HCT116 (cell line): ENCODE data around the gene HOXA2. TPM values are rescaled to one million over a fixed set of nuclear protein-coding genes. Genes with fewer than 3 reads are reported as not detected.

Experiments used
- ATAC-seq: fragments of 200-7000 bp; cut with Tn5 transposase; 2 replicates; pipeline ENCODE4 v1.9.1; 2020; ENCODE audit warnings: mild to moderate bottlenecking, moderate library complexity
- BruUV-seq: library from RNA; stranded (reverse); fragments of 400-500 nt; replicated peaks from 2 replicates; lab custom pipeline; 2021; lab: Mats Ljungman, UMichigan
- CTCF ChIA-PET: fragments of 300-600 bp; sonication (Branson Sonifier 250); formaldehyde crosslinking; loops from one replicate; lab custom pipeline; 2021; ENCODE audit warnings: antibody characterized with exemption; lab: Charles Lee
- POLR2A ChIA-PET: fragments of 300-600, 350-600 bp; sonication (Branson Sonifier 250); formaldehyde crosslinking; loops from one replicate; lab custom pipeline; 2021; ENCODE audit warnings: antibody characterized with exemption; lab: Charles Lee
- RAD21 ChIA-PET, 2 experiments: fragments of 300-600 bp; sonication (Branson Sonifier 250); formaldehyde crosslinking; loops; one replicate each; lab custom pipeline; 2023; ENCODE audit warnings: low total read pairs in 2 of 2; ENCODE audit not compliant: uncharacterized antibody in 2 of 2, unreplicated experiment in 2 of 2, low non-redundant PET in 1 of 2; lab: Charles Lee
- DNase-seq: peaks from one replicate; pipeline ENCODE4 v3.0.0-alpha.2; 2010; ENCODE audit warnings: low read depth, low spot score
- H2AFZ ChIP-seq: fragments of 200-600 bp; shearing (Covaris generic), sonication (generic); 2 replicates; pipeline ENCODE4 v1.6.1; 2017; ENCODE audit warnings: low read depth, mixed run types, mixed read lengths, antibody characterized with exemption, low read length; ENCODE audit not compliant: poor library complexity, severe bottlenecking
- H3K27ac ChIP-seq: 2 replicates; pipeline ENCODE4 v1.5.1; 2012; ENCODE audit warnings: low read depth, low read length
- H3K27me3 ChIP-seq: fragments of 200-600 bp; sonication (generic); 2 replicates; pipeline ENCODE4 v1.6.1; 2016; ENCODE audit warnings: mixed run types, low read length, mixed read lengths; ENCODE audit not compliant: insufficient read depth
- H3K36me3 ChIP-seq, 2 experiments: fragments of 200-500 bp in 1 of 2; fragments of 200-600 bp in 1 of 2; sonication (Bioruptor generic) in 1 of 2; sonication (generic) in 1 of 2; 2 replicates each; pipeline versions ENCODE4 v1.5.1 to v1.6.1; 2014 to 2016; ENCODE audit warnings: low read length in 2 of 2, inconsistent platforms in 1 of 2, mixed read lengths in 1 of 2, mixed run types in 1 of 2; ENCODE audit not compliant: insufficient read depth in 2 of 2, control insufficient read depth in 1 of 2
- H3K4me1 ChIP-seq, 2 experiments: fragments of 200-600 bp in 1 of 2; sonication (generic) in 1 of 2; 2 replicates each; pipeline versions ENCODE4 v1.5.1 to v1.6.1; 2012 to 2017; ENCODE audit warnings: low read length in 2 of 2, inconsistent platforms in 1 of 2, mild to moderate bottlenecking in 1 of 2, mixed read lengths in 1 of 2, mixed run types in 1 of 2, moderate library complexity in 1 of 2; ENCODE audit not compliant: insufficient read depth in 2 of 2, control insufficient read depth in 1 of 2
- H3K4me2 ChIP-seq: fragments of 200-600 bp; sonication (generic); 2 replicates; pipeline ENCODE4 v1.6.1; 2017; ENCODE audit warnings: mixed run types, low read length, mixed read lengths
- H3K4me3 ChIP-seq, 2 experiments: fragments of 200-600 bp in 1 of 2; sonication (generic) in 1 of 2; replicated peaks in 1 of 2; 2 replicates each; pipeline ENCODE4 v1.5.1; 2011 to 2016; ENCODE audit warnings: low read length in 2 of 2, control low read depth in 1 of 2, low read depth in 1 of 2, mild to moderate bottlenecking in 1 of 2, mixed read lengths in 1 of 2, mixed run types in 1 of 2
- H3K79me2 ChIP-seq: fragments of 200-600 bp; sonication (generic); 2 replicates; pipeline ENCODE4 v1.6.1; 2017; ENCODE audit warnings: mild to moderate bottlenecking, mixed run types, low read length, moderate library complexity, mixed read lengths; ENCODE audit not compliant: insufficient read depth
- H3K9ac ChIP-seq: fragments of 200-600 bp; sonication (generic); 2 replicates; pipeline ENCODE4 v1.6.1; 2016; ENCODE audit warnings: low read length, mixed read lengths
- H3K9me2 ChIP-seq: fragments of 200-600 bp; sonication (generic), shearing (Covaris generic); 2 replicates; pipeline ENCODE4 v1.6.1; 2017; ENCODE audit warnings: mixed run types, mild to moderate bottlenecking, moderate library complexity; ENCODE audit not compliant: insufficient read depth
- H3K9me3 ChIP-seq, 2 experiments: fragments of 200-500 bp in 1 of 2; fragments of 200-600 bp in 1 of 2; sonication (Bioruptor generic) in 1 of 2; sonication (generic) in 1 of 2; 2 replicates each; pipeline ENCODE4 v1.6.1; 2014 to 2017; ENCODE audit warnings: low read length in 2 of 2, mixed read lengths in 2 of 2, inconsistent platforms in 1 of 2, low read depth in 1 of 2, mild to moderate bottlenecking in 1 of 2, mixed run types in 1 of 2, moderate library complexity in 1 of 2; ENCODE audit not compliant: control insufficient read depth in 1 of 2, insufficient read depth in 1 of 2
- H4K20me1 ChIP-seq: fragments of 200-600 bp; sonication (generic), shearing (Covaris generic); 2 replicates; pipeline ENCODE4 v1.6.1; 2017; ENCODE audit warnings: mixed run types, mild to moderate bottlenecking, moderate library complexity; ENCODE audit not compliant: insufficient read depth
- CEBPB ChIP-seq: IDR thresholded peaks from 2 replicates; pipeline ENCODE4 v1.6.1; 2012; ENCODE audit warnings: low read depth
- EZH2phosphoT487 ChIP-seq: fragments of 200-600 bp; IDR thresholded peaks from 2 replicates; pipeline ENCODE4 v1.6.1; 2018; ENCODE audit warnings: antibody characterized with exemption, borderline replicate concordance
- FOSL1 ChIP-seq: IDR thresholded peaks from 2 replicates; pipeline ENCODE4 v1.6.1; 2012; ENCODE audit warnings: low read depth
- POLR2A ChIP-seq: IDR thresholded peaks from 2 replicates; pipeline ENCODE4 v1.7.0; 2011; ENCODE audit warnings: borderline replicate concordance; ENCODE audit not compliant: insufficient read depth, insufficient read length; ENCODE audit errors: extremely low read depth
- POLR2AphosphoS5 ChIP-seq: IDR thresholded peaks from 2 replicates; pipeline ENCODE4 v1.6.1; 2011; ENCODE audit warnings: mild to moderate bottlenecking, low read depth, low read length, moderate library complexity
- RAD21 ChIP-seq: IDR thresholded peaks from 2 replicates; pipeline ENCODE4 v1.6.1; 2012; ENCODE audit warnings: low read depth, mild to moderate bottlenecking
- SIN3A ChIP-seq: IDR thresholded peaks from 2 replicates; pipeline ENCODE4 v1.6.1; 2012; ENCODE audit warnings: low read depth
- SRF ChIP-seq: IDR thresholded peaks from 2 replicates; pipeline ENCODE4 v1.6.1; 2012; ENCODE audit warnings: low read depth
- TCF7L2 ChIP-seq: IDR thresholded peaks from 2 replicates; pipeline ENCODE4 v1.7.0; 2011; ENCODE audit warnings: borderline replicate concordance, inconsistent platforms; ENCODE audit not compliant: insufficient read depth, insufficient read length; ENCODE audit errors: extremely low read depth
- YY1 ChIP-seq: IDR thresholded peaks from 2 replicates; pipeline ENCODE4 v1.6.1; 2011; ENCODE audit warnings: low read length, low read depth, moderate library complexity, mild to moderate bottlenecking; ENCODE audit not compliant: insufficient replicate concordance; ENCODE audit errors: extremely low read depth
- ZFX ChIP-seq: fragments of 450-650 bp; IDR thresholded peaks from 2 replicates; pipeline ENCODE4 v1.6.1; 2017
- intact Hi-C: fragments of 100-400 bp; cut with micrococcal nuclease; formaldehyde crosslinking; loops from 2 replicates; pipeline ENCODE4 v1.10.0; 2022
- total RNA-seq: library from RNA; stranded (reverse); gene quantifications from one replicate; pipeline ENCODE4 v1.2.1, GENCODE V29; 2021; ENCODE audit not compliant: unreplicated experiment
- TF ChIP-seq, protein P1 (sequence below): IDR thresholded peaks from 2 replicates; pipeline ENCODE4 v1.6.1; 2011; ENCODE audit warnings: mild to moderate bottlenecking, low read length, moderate library complexity; ENCODE audit not compliant: insufficient replicate concordance; ENCODE audit errors: extremely low read depth
- TF ChIP-seq, protein P2 (sequence below), 3 experiments: fragments of 200-600 bp in 1 of 3; sonication (generic) in 1 of 3; IDR thresholded peaks in 2 of 3; conservative IDR thresholded peaks in 1 of 3; 2 replicates each; pipeline ENCODE4 v1.5.1; 2012 to 2017; ENCODE audit warnings: low read depth in 2 of 3, low read length in 2 of 3, antibody characterized with exemption in 1 of 3, borderline replicate concordance in 1 of 3, control low read depth in 1 of 3, mild to moderate bottlenecking in 1 of 3, mixed read lengths in 1 of 3, mixed run types in 1 of 3, moderate library complexity in 1 of 3; ENCODE audit not compliant: insufficient read depth in 1 of 3

The HOXA2 gene
- total RNA-seq, 1 experiment from 2014 or later, result 0.57 TPM

DNA sequence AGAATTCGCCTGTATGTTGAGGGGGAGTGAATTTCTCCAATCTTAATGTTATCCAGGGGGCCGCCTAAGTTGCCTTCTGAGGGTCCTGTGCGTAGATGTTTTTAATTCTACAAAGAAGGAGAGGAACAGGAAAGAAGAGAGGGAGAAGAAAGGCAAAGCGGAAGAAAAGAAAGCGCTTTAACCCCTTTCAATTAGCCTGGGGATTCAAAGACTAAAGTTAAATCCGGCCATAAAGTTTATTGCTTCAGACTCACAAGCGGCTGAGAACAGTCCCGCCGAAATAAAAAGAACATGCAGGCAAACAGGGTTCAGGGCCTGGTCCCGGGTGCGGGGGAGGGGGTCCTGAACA is 36.5 kb upstream of the HOXA2 start:
- H3K36me3 ChIP-seq, result peaks cover 3 to 6% of the 10 kb centered on the region in 2 experiments; a peak in 2 of 4 replicates
- ATAC-seq (no peak), DNase-seq (no peak)
- H3K4me3 ChIP-seq, result no peak overlapping the region
- peaks cover 28 to 45% of the 10 kb centered on the region in 2 experiments for H3K4me1 ChIP-seq
- POLR2A ChIA-PET, result no interaction called here
- no peaks in the 10 kb centered on the region for H3K27me3 ChIP-seq
- no TSS peak for BruUV-seq
- intact Hi-C loops, result no loop called here
- TF ChIP-seq POLR2A, result no peak
- TF ChIP-seq TCF7L2, result no peak
- no peak for TF ChIP-seq CEBPB
- no peak for TF ChIP-seq POLR2AphosphoS5
- CTCF ChIA-PET, result no interaction called here
- H3K9ac ChIP-seq, result no peak overlapping the region
- H3K9me2 ChIP-seq, result no peaks in the 10 kb centered on the region
- H3K27ac ChIP-seq, result no peak overlapping the region
- H3K4me2 ChIP-seq, result no peak overlapping the region
- H3K79me2 ChIP-seq, result no peaks in the 10 kb centered on the region
- H4K20me1 ChIP-seq, result no peaks in the 10 kb centered on the region
- H3K9me3 ChIP-seq, result no peaks in the 10 kb centered on the region
- no peak overlapping the region for H2AFZ ChIP-seq
- RAD21 ChIA-PET, result no interaction called here

DNA sequence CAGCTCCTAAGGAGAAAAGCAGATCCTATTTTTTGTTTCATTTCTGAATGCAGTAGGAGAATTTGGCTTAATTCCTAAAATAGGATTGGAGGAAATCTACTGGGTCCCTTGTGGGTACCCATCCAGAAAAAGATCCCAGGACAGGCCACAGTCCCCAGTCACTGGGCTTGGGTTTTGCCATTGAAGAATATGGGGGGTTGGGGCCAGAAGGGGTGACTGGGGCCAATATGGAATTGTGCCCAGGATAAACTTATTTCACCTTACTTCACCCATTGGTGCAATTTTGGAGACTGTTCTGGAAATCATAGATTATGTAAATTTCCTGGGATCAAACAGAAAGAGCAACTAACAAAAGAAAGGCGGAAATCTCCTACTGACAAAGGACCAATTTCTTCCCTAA is 36.0 kb upstream of the HOXA2 start:
- no peaks in the 10 kb centered on the region for H4K20me1 ChIP-seq
- ATAC-seq, result no peak
- H3K79me2 ChIP-seq, result no peaks in the 10 kb centered on the region
- H3K27me3 ChIP-seq, result no peaks in the 10 kb centered on the region
- H3K9me3 ChIP-seq, result no peaks in the 10 kb centered on the region
- H3K9me2 ChIP-seq, result no peaks in the 10 kb centered on the region
- H3K4me3 ChIP-seq, result no peak overlapping the region
- no TSS peak for BruUV-seq
- no peak overlapping the region for H3K4me2 ChIP-seq
- H2AFZ ChIP-seq, result no peak overlapping the region
- no peak for DNase-seq
- POLR2A ChIA-PET, result no interaction called here
- intact Hi-C loops, result no loop called here
- H3K9ac ChIP-seq, result no peak overlapping the region
- H3K4me1 ChIP-seq, result peaks cover 33 to 50% of the 10 kb centered on the region in 2 experiments
- RAD21 ChIA-PET, result no interaction called here
- no peak overlapping the region for H3K27ac ChIP-seq
- no peak for TF ChIP-seq ZFX
- TF ChIP-seq, protein P1, sequence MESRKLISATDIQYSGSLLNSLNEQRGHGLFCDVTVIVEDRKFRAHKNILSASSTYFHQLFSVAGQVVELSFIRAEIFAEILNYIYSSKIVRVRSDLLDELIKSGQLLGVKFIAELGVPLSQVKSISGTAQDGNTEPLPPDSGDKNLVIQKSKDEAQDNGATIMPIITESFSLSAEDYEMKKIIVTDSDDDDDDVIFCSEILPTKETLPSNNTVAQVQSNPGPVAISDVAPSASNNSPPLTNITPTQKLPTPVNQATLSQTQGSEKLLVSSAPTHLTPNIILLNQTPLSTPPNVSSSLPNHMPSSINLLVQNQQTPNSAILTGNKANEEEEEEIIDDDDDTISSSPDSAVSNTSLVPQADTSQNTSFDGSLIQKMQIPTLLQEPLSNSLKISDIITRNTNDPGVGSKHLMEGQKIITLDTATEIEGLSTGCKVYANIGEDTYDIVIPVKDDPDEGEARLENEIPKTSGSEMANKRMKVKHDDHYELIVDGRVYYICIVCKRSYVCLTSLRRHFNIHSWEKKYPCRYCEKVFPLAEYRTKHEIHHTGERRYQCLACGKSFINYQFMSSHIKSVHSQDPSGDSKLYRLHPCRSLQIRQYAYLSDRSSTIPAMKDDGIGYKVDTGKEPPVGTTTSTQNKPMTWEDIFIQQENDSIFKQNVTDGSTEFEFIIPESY, result no peak
- TF ChIP-seq SRF, result no peak
- no peak for TF ChIP-seq POLR2A
- TF ChIP-seq YY1, result no peak
- no peak for TF ChIP-seq EZH2phosphoT487
- no peak for TF ChIP-seq RAD21
- TF ChIP-seq SIN3A, result no peak
- no peak for TF ChIP-seq FOSL1
- TF ChIP-seq, protein P2, sequence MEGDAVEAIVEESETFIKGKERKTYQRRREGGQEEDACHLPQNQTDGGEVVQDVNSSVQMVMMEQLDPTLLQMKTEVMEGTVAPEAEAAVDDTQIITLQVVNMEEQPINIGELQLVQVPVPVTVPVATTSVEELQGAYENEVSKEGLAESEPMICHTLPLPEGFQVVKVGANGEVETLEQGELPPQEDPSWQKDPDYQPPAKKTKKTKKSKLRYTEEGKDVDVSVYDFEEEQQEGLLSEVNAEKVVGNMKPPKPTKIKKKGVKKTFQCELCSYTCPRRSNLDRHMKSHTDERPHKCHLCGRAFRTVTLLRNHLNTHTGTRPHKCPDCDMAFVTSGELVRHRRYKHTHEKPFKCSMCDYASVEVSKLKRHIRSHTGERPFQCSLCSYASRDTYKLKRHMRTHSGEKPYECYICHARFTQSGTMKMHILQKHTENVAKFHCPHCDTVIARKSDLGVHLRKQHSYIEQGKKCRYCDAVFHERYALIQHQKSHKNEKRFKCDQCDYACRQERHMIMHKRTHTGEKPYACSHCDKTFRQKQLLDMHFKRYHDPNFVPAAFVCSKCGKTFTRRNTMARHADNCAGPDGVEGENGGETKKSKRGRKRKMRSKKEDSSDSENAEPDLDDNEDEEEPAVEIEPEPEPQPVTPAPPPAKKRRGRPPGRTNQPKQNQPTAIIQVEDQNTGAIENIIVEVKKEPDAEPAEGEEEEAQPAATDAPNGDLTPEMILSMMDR (IDR thresholded peaks at IDR 0.05 in 2 of 3, conservative IDR thresholded peaks at IDR 0.05 in 1 of 3; ENCODE audit: borderline replicate concordance in 1 of 3, insufficient read depth in 1 of 3, low read depth in 2 of 3, low read length in 2 of 3), result no peak
- TF ChIP-seq, all 23 proteins: peak for 0
- CTCF ChIA-PET, result no interaction called here
- H3K36me3 ChIP-seq, result peaks cover 1 to 2% of the 10 kb centered on the region in 2 experiments; a peak in 2 of 4 replicates
